ENCODE results near the gene NIT2.
"Not testable (repeated sequence)": the region's sequence is repeated elsewhere in the genome, so short reads cannot be mapped to it uniquely, and the experiment has no call there.

The NIT2 gene, protein sequence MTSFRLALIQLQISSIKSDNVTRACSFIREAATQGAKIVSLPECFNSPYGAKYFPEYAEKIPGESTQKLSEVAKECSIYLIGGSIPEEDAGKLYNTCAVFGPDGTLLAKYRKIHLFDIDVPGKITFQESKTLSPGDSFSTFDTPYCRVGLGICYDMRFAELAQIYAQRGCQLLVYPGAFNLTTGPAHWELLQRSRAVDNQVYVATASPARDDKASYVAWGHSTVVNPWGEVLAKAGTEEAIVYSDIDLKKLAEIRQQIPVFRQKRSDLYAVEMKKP

DNA sequence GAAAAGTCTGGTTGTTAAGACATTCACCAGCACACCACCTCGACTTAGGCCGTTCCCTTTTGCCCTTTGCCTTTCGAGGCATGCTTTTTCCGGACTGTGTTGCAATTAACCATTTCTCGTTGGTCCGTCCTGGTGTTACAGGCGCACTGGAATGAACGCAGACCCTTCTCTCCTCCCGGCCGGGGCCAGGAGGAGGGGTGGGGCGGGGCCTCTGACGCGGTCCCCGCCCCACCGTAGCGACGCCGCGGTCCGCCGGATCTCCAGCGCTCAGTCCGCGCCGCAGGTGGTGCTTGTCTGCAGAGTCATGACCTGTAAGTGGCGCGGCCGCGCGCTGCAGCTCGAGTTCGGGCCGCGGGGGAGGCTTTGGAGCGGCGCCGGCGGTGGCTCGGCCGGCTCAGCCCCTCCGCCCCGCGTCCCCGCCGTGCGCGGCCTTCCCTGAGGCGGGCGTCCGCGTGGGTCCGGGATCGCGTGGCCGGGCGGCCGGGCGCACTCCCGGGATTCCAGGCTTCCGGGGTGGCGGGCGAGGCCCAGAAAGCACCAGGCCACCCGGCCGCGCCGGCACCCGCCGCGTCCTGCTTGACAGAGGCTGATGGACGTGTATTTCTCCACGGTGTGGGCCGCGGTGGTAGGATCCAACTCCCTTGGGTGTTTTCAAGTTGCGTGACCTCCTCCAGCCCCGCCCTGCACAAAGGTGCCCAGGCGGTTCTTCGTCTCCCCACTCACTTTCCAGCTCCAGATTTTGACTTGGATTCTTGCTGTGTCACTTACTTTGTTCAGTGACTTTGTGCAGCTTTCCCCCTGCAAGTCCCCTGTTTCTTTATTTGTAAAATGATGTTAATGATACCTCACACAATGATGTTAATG, at the start of gene NIT2:
Gene NIT2 (plus strand): TSS at position 270 of the 864 bp plus-strand sequence. CDS start 35 bp downstream, at position 305.
- peak; percentile 73 for DNase-seq

DNA sequence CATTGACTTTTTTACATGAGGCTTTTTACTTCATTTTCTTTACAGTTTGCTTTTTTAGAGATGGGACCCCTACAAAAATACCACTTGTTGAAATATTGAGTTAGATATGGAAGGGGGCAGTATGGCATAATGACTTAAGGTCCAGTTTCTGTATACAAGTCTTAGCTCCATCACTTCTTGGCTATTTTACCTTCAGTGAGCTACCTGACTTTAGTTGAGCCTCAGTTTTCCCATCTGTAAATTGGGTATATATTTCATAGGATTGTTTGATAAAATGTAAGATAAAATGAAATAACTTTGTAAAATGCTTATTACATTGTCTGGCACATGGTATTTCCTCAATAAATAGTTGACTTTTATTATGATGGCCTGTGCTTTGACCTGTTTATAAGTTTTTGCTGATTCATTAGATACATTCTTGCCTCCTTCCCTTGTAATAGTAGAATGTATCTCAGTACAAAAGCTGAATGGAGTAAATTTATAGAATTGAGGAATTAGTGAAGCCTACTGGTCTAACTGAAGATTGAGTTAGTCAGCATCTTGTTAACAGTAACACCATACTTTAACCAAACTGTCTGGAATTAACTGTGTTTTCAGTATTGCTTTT, 46.2 kb upstream of the NIT2 start:
- no peak for DNase-seq

DNA sequence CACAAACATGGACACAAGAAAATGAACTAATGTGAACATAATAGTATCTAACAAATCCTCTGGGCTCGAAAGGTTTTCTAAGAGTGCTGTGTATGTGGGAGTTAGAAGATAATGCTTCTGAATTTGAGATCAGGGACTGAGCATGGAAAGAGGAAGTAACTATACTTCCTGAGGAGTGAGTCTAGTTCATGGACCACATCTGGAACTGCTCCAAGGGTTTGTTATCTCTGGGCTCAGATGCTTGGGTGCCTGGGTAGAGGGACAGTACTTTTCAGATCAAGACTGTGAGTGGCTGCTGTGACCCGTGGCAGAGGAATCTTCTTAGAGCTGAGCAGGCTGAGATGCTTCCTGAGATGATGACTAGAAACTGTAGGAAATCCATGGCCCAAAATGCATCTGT, 45.2 kb upstream of the NIT2 start:
- DNase-seq, result no peak

DNA sequence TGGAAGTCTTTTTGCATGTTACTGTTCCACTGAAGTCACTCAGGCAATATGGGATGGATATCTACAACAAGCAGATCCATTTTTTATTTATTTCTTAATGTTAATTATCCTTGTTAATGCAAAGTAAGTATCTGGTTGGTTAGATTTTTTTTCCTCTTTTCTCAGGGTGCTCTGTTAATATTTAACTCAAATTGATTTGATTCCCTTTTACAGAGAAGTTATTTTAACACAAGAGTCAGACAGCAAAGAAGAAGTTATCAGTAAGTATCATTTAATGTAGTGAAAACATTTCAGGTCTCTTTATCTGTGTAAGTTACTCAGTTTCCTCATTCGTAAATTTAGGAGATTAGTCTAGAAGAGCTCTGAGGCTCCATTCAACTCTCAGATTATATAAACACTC, 39.5 kb upstream of the NIT2 start:
- no peak for DNase-seq

DNA sequence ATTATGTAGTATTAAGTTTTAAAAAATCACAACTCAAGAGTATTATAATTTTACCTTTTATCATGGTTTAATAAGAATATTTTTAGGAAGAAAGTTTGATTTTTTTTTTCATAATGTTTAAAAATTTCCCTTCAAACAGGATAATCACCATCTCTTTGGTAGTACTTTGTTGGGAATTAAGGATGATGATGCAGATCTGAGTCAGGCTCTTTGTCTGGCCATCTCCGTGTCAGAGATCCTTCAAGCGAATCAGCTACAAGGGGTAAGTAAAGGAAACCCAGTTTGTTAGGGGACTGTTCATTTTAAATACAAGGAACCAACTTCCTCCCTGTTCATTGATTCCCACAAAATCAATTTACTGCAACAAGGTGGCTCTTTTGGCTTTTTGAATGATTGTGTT, 36.8 kb upstream of the NIT2 start:
- DNase-seq, result no peak

DNA sequence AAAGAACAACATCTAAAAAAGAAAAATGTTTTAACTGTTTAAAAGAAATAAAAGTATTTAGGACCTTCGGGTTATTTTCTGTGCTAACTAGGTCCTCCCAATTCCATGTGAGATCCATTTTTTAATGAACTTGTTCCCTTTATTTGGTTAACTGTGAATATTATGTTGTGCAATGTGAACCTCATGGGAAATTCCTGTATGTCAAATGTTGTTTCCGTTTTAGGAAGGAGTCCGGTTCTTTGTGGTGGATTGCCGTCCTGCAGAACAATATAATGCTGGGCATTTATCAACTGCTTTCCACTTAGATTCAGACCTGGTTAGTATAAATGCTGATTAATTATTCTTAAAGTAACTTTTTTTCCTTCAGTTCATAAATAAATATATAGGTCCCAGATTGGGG, 35.5 kb upstream of the NIT2 start:
- DNase-seq, result no peak

DNA sequence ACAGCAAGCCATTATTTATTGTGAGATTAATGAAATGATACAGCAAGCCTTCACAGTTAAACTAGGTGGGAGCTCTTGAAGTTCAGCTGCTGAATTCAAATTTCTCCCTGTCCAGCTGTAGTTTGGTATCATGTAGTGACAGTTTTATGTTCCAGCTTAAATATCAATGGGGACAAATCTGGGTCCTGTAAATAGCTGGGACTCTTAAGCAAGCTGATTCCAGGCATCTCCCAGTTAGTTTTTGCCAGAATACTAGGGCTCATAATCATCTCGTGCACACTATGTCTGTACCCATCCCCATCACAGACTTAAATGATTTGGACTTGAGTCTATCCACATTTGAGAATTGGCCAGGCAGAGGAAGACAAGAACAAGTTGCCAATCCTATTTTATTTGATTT, 27.9 kb upstream of the NIT2 start:
- DNase-seq, result no peak

DNA sequence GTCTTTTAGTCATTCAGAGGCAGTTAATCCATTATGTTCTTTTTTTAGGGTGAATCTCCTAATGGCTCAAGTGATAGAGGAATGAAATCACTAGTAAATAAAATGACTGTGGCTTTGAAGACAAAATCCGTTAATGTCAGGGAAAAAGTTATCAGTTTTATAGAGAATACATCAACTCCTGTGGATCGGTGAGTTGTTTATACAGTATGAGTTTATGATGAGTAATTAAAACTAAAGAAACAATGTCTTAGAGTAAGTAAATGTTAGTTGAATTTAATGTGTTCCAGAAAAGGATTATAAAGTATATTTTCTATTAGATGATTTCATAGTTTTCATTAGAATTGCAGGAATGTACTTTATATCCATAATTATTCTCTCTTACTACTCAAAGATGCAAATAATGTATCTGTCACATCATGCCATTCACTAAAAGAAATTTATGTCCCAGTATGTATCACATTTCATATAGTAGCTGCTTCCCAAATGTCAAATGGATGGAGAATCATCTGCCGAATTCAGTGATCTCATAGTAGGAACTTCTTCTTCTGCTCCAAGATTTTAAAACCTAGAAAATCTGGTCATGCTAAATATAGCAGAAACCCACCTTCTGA, 24.1 kb upstream of the NIT2 start:
- DNase-seq, result no peak

DNA sequence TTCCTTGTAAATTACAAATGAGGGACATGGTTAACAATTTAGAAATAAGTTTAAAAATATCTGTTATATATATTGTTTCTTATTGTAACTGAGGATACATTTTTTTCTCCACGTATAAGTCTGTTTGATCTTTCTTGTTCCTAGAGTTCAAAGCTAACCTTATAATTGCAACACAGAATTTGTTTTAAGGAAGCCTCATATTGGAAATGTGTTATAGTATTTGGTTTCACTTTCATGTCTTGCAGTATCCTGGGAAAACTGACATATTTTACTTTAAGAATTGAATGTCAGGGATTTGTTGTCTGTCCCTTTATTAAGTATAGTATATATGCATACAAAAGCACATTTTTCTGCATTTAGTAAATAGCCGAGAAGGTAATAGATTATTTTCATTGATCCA, 23.5 kb upstream of the NIT2 start:
- DNase-seq, result no peak

DNA sequence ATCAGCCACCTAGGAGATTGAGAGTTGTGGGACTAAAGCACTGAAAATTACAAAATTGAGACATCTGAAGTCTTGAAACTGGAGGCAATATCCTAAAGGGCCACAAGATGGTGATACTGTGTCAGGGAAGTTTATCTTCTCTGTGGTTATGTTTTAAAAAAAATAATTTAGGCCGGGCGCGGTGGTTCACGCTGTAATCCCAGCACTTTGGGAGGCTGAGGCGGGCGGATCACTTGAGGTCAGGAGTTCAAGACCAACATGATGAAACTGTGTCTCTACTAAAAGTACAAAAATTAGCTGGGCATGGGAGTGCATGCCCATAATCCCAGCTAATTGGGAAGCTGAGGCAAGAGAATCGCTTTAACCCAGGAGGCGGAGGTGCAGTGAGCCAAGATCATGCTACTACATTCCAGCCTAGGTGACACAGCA, 17.9 kb upstream of the NIT2 start:
- DNase-seq, result no peak

DNA sequence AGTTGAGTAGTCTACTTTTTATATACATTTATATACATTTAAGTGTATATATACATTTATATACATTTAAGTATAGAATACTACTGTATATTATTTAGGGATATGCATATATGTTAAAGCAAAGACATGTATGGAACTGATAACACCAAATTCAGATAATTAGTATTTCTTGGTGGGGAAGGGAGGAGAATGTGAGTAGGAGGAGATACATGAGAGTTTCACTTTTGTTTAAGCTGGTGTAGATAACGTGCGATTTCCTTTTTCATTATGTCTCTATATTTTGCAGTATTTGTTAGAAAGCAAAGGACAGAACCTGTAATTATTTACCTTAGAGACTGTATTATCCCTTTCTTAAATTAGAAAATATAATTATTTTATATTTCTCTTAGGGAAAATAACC, 16.6 kb upstream of the NIT2 start:
- no peak for DNase-seq

DNA sequence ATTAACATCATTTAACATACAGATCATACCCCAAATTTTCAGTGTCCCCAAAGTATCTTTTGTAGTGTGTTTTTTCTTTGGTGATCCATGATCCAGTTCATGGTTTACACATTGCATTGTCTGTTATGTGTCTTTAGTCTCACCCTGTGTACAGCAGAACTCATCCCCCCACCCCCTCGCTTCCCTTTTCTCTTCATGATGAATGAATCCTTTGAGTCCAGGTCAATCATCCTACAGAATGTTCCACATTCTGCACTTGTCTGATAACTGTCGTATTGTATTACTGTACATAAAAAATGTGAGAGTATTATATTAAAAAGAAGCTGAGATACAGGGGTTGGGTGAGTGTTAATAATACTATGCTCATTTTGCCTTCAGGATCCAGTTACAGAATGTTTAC, 14.6 kb upstream of the NIT2 start:
- no peak for DNase-seq

DNA sequence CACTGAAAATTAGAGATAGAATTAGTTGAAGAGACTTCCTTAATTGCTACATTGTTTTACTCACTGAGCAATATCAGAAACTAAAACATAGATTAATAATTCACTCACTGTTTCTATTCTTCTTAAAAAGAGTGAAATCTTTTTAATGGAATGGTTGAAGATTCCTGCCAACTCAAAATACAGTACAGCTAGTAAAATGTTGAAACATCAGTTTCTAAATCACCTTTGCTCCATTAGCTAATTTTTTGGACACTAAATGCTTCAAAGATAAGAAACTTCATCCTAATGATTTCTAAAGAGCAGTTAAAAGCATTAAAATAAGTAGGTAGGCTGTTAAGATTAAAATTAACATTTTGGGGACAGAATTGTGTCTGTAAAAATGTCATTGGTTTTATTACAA, 10.5 kb upstream of the NIT2 start:
- DNase-seq, result no peak

DNA sequence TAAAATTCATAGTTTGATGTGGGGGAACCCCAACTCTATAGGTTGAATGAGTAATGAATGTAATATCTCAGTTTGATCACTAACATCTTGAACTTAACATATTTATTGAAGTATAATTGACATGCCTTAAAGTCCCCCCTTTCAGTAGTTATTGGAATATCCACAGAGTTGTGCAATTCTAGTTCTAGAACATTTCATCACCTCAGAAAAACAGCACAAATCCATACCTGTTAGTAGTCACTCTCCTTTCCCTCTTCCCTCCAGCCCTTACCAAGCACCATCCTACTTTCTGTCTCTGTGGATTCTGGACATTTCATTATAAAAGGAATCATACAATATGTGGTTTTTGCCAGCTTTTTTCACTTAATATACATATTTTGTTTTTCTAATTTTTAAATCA, 8.7 kb upstream of the NIT2 start:
- DNase-seq, result no peak

DNA sequence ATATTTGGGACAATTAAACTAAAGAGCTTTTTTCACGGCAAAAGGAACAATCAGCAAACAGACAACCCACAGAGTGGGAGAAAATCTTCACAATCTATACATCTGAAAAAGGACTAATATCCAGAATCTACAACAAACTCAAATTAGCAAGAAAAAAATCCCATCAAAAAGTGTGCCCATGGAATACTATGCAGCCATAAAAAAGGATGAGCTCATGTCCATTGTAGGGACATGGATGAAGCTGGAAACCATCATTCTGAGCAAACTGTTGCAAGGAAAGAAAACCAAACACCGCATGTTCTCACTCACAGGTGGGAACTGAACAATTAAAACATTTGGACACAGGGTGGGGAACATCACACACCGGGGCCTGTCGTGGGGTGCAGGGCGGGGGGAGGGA, 7.2 kb upstream of the NIT2 start:
- DNase-seq, result not testable (repeated sequence)

DNA sequence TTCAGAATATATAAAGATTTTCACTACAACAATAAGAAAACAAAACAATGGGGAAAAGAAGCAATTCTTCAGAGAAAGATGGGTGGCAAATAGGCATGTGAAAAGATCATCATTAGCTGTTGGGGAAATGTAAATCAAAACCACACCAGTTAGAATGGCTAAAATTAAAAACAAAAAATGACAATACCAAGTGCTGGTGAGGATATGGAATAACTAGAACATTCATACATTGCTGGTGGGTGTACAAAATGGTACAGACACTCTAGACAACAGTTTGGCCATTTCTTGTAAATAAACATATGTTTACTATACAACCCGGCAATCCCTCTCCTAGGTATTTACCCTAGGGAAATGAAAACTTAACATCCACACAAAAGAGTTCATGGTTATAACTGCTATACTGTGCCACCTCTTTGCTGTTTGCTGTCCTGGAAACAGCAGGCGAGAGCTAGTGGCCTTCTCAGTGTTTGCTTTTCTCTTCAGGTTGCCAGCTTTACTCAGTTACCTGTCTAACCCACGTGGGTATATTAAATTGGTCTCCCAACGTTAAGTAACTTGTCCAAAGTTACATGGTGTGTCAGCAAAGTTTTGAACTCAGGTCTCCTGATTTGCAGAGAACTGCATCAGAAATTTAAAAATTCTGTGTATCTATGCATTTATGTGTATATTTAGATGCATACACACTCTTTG, 4.6 kb upstream of the NIT2 start:
- DNase-seq, result no peak

DNA sequence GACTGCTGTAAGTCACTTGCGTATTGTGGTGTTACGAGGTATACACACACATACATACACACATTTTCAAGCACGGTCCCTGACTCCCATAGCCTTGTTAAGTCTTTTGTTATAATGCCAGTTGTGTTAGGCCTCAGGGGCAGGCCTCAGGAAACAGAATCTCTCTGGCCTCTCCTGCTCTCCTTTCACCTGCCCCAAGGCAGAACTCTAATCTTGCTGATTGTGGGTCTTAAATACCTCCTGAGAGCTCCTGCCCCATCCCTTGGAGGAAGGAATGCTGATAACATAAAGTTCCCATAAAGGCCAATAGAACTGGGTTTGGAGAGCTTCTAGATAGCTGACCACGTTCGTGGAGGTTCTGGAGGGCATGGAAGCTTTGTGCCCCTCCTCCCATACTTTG, 3.9 kb upstream of the NIT2 start:
- DNase-seq, result no peak

DNA sequence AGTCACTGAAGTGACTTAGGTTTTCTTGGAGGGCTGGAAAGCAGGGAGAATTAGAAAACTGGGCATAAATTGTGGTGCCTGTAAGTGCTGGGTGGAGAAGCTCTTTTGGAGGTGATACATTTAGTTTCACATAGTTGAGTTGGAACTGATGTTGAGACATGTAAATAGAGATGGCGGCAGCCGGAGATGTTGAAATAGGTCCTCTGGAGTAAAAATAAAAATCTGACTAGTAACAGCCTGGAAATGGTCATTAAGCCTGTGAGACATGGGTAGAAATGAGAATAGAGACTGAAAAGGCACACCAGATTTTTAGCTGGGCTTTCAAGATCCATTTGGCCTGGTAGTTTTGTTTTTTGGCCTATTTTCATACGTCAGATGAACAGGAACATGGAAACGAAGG, 2.9 kb upstream of the NIT2 start:
- no peak for DNase-seq

DNA sequence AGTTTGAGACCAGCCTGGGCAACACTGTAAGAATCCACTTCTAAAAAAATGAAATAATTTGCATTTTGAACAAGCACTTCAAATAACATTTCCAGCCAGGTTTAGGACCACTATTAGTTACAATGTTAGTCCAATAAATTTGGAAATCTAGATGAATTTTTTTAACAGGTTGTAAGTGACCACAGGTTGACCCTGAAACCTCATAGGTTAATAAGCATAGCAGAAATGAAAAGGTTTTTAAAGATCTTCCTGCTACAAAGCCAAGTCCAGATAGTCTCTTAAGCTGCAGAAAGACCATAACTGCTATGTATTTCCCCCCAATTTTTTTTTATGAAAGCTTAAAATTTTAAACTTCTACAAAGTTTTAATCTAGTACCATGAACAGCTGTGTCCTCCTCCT, 1.5 kb upstream of the NIT2 start:
- no peak for DNase-seq

DNA sequence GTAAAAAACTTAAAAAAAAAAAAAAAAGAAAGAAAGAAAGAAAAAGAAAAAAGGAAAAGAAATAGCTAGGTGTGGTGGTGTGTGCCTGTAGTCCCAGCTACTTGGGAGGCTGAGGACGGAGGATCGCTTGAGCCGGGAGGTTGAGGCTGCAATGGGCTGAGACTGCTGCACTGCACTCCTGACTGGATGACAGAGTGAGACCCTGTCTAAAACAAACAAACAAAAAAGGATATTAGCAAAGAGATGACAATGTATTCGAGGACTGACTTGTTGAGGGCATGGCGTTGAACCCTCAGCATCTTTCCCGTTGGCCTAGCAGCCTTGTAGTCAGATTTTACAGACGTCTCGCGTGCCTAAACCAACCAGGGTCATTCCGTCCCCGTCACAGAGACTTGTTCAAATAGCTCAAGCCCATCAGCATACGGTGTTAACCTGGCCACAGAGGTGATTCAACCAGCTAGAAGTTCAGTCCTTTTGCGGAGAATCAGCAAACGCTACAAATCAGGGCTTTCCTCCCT, 528 bp upstream of the NIT2 start:
- DNase-seq, result no peak

DNA sequence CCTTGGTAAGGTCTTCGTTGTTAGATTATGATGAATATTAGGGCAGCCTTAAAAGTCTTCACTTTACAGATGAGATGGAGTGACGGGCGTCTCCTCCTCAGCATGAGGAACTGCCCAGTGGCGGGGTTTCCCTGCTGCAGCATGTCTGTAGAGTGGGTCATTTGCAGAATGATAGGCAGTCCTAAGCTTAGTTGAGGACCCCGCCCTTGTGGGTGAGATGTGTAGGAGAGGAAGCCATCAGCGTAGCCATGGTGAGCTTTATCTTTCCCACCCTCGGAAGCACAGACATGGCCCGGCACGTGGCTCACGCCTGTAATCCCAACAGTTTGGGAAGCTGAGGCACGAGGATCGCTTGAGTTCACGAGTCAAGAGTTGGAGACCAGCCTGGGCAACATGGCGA, 877 bp downstream of the NIT2 start:
- DNase-seq, result no peak

DNA sequence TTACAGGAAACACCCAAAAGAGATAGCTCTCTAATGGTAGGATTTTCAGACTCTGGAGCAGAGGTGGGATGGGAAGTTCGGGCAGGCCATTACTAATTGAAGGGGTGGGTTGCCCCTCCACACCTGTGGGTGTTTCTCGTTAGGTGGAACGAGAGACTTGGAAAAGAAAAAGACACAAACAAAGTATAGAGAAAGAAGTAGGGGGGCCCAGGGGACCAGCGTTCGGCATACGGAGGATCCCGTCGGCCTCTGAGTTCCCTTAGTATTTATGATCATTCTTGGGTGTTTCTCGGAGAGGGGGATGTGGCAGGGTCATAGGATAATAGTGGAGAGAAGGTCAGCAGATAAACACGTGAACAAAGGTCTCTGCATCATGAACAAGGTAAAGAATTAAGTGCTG, 1.7 kb downstream of the NIT2 start:
- not testable (repeated sequence) for DNase-seq

DNA sequence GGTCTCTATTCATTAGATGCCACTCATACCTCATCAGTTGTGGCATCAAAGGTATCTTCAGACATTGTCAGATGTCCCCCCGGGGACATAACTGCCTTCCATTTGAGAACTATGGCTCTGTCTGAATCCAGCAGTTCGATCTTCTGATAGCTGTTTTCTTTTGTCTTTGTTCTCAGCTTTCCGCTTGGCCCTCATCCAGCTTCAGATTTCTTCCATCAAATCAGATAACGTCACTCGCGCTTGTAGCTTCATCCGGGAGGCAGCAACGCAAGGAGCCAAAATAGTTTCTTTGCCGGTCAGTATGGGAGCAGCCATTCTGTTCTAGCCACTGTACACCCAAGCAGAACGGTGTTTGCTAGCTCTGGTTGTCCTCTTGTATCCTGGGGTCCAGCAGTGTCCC, 4.4 kb downstream of the NIT2 start:
- DNase-seq, result no peak
